Activated naive CD4-positive, alpha-beta T cell treated with anti-CD3 and anti-CD28 coated beads, Interleukin-2, amount 10 ng/mL, durations not matched to agents 7 days and 5 days (primary cell): ENCODE measurements around the gene RBSN.
A peak's percentile ranks its signal among the peaks of the same experiment; 100 is the strongest.

Experiments
- CTCF ChIA-PET: fragments of 350-600 bp; sonication (Branson Sonifier 250); formaldehyde crosslinking; loops from one replicate; lab custom pipeline; 2021; ENCODE audit warnings: antibody characterized with exemption; lab: Charles Lee
- DNase-seq: peaks from one replicate; pipeline ENCODE4 v3.0.0-alpha.2; 2020
- H3K27ac Mint-ChIP-seq: one replicate; pipeline ENCODE4 v1.8.0; 2021; ENCODE audit warnings: mild to moderate bottlenecking, moderate library complexity, mixed read lengths
- H3K27me3 Mint-ChIP-seq: one replicate; pipeline ENCODE4 v1.8.0; 2021; ENCODE audit warnings: mild to moderate bottlenecking, mixed read lengths
- H3K36me3 Mint-ChIP-seq: one replicate; pipeline ENCODE4 v1.8.0; 2021; ENCODE audit warnings: mixed read lengths
- H3K4me1 Mint-ChIP-seq: one replicate; pipeline ENCODE4 v1.8.0; 2021; ENCODE audit warnings: mixed read lengths
- H3K4me3 Mint-ChIP-seq: one replicate; pipeline ENCODE4 v1.8.0; 2021; ENCODE audit warnings: mild to moderate bottlenecking, moderate library complexity, mixed read lengths
- H3K9me3 Mint-ChIP-seq: one replicate; pipeline ENCODE4 v1.8.0; 2021; ENCODE audit warnings: mixed read lengths

The RBSN gene

GRCh38 chr3:15089201-15089600, 9.7 kb downstream of the RBSN start:
- no peak for DNase-seq
- Mint-ChIP-seq H3K4me3 (no peak overlapping the region), H3K4me1 (no peaks in the 10 kb centered on the region), H3K27me3 (no peaks in the 10 kb centered on the region), H3K36me3 (peaks cover 48% of the 10 kb centered on the region), H3K9me3 (no peaks in the 10 kb centered on the region), H3K27ac (no peak overlapping the region)
- CTCF ChIA-PET: interaction anchor here (0.7 kb wide), 1 partner anchor 37 kb away, joined by 3 read pairs; no protein-coding TSS in a partner anchor

- no peak for DNase-seq
- Mint-ChIP-seq H3K9me3 (no peaks in the 10 kb centered on the region), H3K27ac (no peak overlapping the region), H3K27me3 (no peaks in the 10 kb centered on the region), H3K4me3 (no peak overlapping the region), H3K4me1 (peaks cover 13% of the 10 kb centered on the region), H3K36me3 (peaks cover 59% of the 10 kb centered on the region)
- CTCF ChIA-PET: interaction anchor here (0.8 kb wide), 1 partner anchor 23 kb away, joined by 3 read pairs; no protein-coding TSS in a partner anchor
Observed at GRCh38 chr3:15086699-15087098, 12.2 kb downstream of the RBSN start.

GRCh38 chr3:15086263-15086662, 12.7 kb downstream of the RBSN start:
- CTCF ChIA-PET: no interaction called here
- Mint-ChIP-seq H3K4me1 (peaks cover 15% of the 10 kb centered on the region), H3K27ac (no peak overlapping the region), H3K27me3 (no peaks in the 10 kb centered on the region), H3K36me3 (peaks cover 62% of the 10 kb centered on the region), H3K4me3 (no peak overlapping the region), H3K9me3 (no peaks in the 10 kb centered on the region)
- DNase-seq: no peak

GRCh38 chr3:15083252-15083651, 15.7 kb downstream of the RBSN start:
- Mint-ChIP-seq H3K36me3 (peaks cover 64% of the 10 kb centered on the region), H3K4me3 (no peak overlapping the region), H3K9me3 (no peaks in the 10 kb centered on the region), H3K27ac (no peak overlapping the region), H3K27me3 (no peaks in the 10 kb centered on the region), H3K4me1 (peaks cover 15% of the 10 kb centered on the region)
- no peak for DNase-seq
- CTCF ChIA-PET: no interaction called here

- Mint-ChIP-seq H3K27ac (peak overlapping the region; percentile 1), H3K36me3 (peaks cover 67% of the 10 kb centered on the region), H3K9me3 (no peaks in the 10 kb centered on the region), H3K4me1 (peaks cover 15% of the 10 kb centered on the region), H3K27me3 (no peaks in the 10 kb centered on the region), H3K4me3 (no peak overlapping the region)
- no peak for DNase-seq
- CTCF ChIA-PET: interaction anchor here (1.7 kb wide), 1 partner anchor 13 kb away, joined by 6 read pairs; no protein-coding TSS in a partner anchor
Observed at GRCh38 chr3:15081960-15082664, 16.8 kb downstream of the RBSN start.

- CTCF ChIA-PET: interaction anchor here (1.5 kb wide), 1 partner anchor 28 kb away, joined by 4 read pairs; no protein-coding TSS in a partner anchor
- Mint-ChIP-seq H3K9me3 (no peaks in the 10 kb centered on the region), H3K27me3 (no peaks in the 10 kb centered on the region), H3K4me3 (no peak overlapping the region), H3K36me3 (peaks cover 70% of the 10 kb centered on the region), H3K4me1 (peaks cover 15% of the 10 kb centered on the region), H3K27ac (no peak overlapping the region)
- DNase-seq: no peak
Observed at GRCh38 chr3:15079091-15079490, 19.9 kb downstream of the RBSN start.

GRCh38 chr3:15074500-15074899, 24.4 kb downstream of the RBSN start:
- H3K9me3 Mint-ChIP-seq: no peaks in the 10 kb centered on the region
- H3K27me3 Mint-ChIP-seq: no peaks in the 10 kb centered on the region
- no peak overlapping the region for H3K4me3 Mint-ChIP-seq
- H3K4me1 Mint-ChIP-seq: peaks cover 5% of the 10 kb centered on the region
- CTCF ChIA-PET: no interaction called here
- peaks cover 51% of the 10 kb centered on the region for H3K36me3 Mint-ChIP-seq
- no peak for DNase-seq
- H3K27ac Mint-ChIP-seq: no peak overlapping the region

- H3K4me1 Mint-ChIP-seq: peaks cover 5% of the 10 kb centered on the region
- no peaks in the 10 kb centered on the region for H3K9me3 Mint-ChIP-seq
- H3K27me3 Mint-ChIP-seq: no peaks in the 10 kb centered on the region
- H3K4me3 Mint-ChIP-seq: no peak overlapping the region
- no peak for DNase-seq
- CTCF ChIA-PET: no interaction called here
- peaks cover 38% of the 10 kb centered on the region for H3K36me3 Mint-ChIP-seq
- no peak overlapping the region for H3K27ac Mint-ChIP-seq
Observed at GRCh38 chr3:15071699-15072098, 27.2 kb downstream of the RBSN start.

- CTCF ChIA-PET: interaction anchor here (1.8 kb wide), 1 partner anchor 12 kb away, joined by 6 read pairs; no protein-coding TSS in a partner anchor
- Mint-ChIP-seq H3K9me3 (no peaks in the 10 kb centered on the region), H3K27ac (no peak overlapping the region), H3K4me3 (no peak overlapping the region), H3K4me1 (peaks cover 16% of the 10 kb centered on the region), H3K36me3 (peaks cover 20% of the 10 kb centered on the region), H3K27me3 (no peaks in the 10 kb centered on the region)
- DNase-seq: no peak
Observed at GRCh38 chr3:15069441-15069840, 29.5 kb downstream of the RBSN start.

- no peak for DNase-seq
- H3K4me3 Mint-ChIP-seq: peak overlapping the region; percentile 11
- no peak overlapping the region for H3K27ac Mint-ChIP-seq
- CTCF ChIA-PET: no interaction called here
- no peaks in the 10 kb centered on the region for H3K27me3 Mint-ChIP-seq
- peaks cover 28% of the 10 kb centered on the region for H3K4me1 Mint-ChIP-seq
- no peaks in the 10 kb centered on the region for H3K9me3 Mint-ChIP-seq
- H3K36me3 Mint-ChIP-seq: peaks cover 13% of the 10 kb centered on the region
Observed at GRCh38 chr3:15066467-15066866, 32.5 kb downstream of the RBSN start.

GRCh38 chr3:15065550-15066007, 33.4 kb downstream of the RBSN start:
- Mint-ChIP-seq H3K4me3 (peak overlapping the region; percentile 95), H3K36me3 (peaks cover 16% of the 10 kb centered on the region), H3K27ac (peak overlapping the region; percentile 94), H3K27me3 (no peaks in the 10 kb centered on the region), H3K9me3 (no peaks in the 10 kb centered on the region), H3K4me1 (peaks cover 28% of the 10 kb centered on the region)
- DNase-seq: no peak
- CTCF ChIA-PET: interaction anchor here (1.1 to 2.3 kb wide), 2 partner anchors 14 to 54 kb away, joined by 5 to 9 read pairs; no protein-coding TSS in a partner anchor

GRCh38 chr3:15064835-15065549, 34.0 kb downstream of the RBSN start, which contains the start of gene MRPS25:
Gene MRPS25 (minus strand): TSS chr3:15065315. CDS start chr3:15065194, 121 bp downstream.
- H3K4me1 Mint-ChIP-seq: peaks cover 28% of the 10 kb centered on the region
- H3K36me3 Mint-ChIP-seq: peaks cover 13% of the 10 kb centered on the region
- H3K27ac Mint-ChIP-seq: peak within 1 kb of the TSS; percentile 94
- DNase-seq: peak; percentile 95
- CTCF ChIA-PET: interaction anchor here (1.1 to 2.3 kb wide), 2 partner anchors 14 to 54 kb away, joined by 5 to 9 read pairs; no protein-coding TSS in a partner anchor
- H3K9me3 Mint-ChIP-seq: no peaks in the 10 kb centered on the region
- H3K27me3 Mint-ChIP-seq: no peaks in the 10 kb centered on the region
- peak within 1 kb of the TSS; percentile 95 for H3K4me3 Mint-ChIP-seq

- peak overlapping the region; percentile 94 for H3K27ac Mint-ChIP-seq
Observed at GRCh38 chr3:15064299-15064834, 34.6 kb downstream of the RBSN start.

More at GRCh38 chr3:15064299-15064834, 34.6 kb downstream of the RBSN start:
- no peaks in the 10 kb centered on the region for H3K27me3 Mint-ChIP-seq
- DNase-seq: peak; percentile 59
- H3K9me3 Mint-ChIP-seq: no peaks in the 10 kb centered on the region
- H3K4me3 Mint-ChIP-seq: peak overlapping the region; percentile 95
- CTCF ChIA-PET: interaction anchor here (2.3 kb wide), 1 partner anchor 13 kb away, joined by 9 read pairs; no protein-coding TSS in a partner anchor
- peaks cover 33% of the 10 kb centered on the region for H3K4me1 Mint-ChIP-seq
- H3K36me3 Mint-ChIP-seq: peaks cover 17% of the 10 kb centered on the region
